CD4-positive, alpha-beta T cell (primary cell): Measurements from ENCODE around the gene TEX54. TPM values are rescaled to one million over a fixed set of nuclear protein-coding genes. Genes with fewer than 3 reads are reported as not detected.
"Not testable (repeated sequence)": the region's sequence is repeated elsewhere in the genome, so short reads cannot be mapped to it uniquely, and the experiment has no call there.

Experiments
- ATAC-seq: fragments of 200-7000 bp; cut with Tn5 transposase; one replicate; pipeline ENCODE4 v1.10.0; 2022; ENCODE audit warnings: mild to moderate bottlenecking; ENCODE audit not compliant: poor library complexity
- CTCF ChIA-PET: fragments of 350-600 bp; sonication (Branson Sonifier 250); formaldehyde crosslinking; loops from one replicate; lab custom pipeline; 2021; ENCODE audit warnings: antibody characterized with exemption, inconsistent platforms; lab: Charles Lee
- POLR2A ChIA-PET: fragments of 350-600 bp; sonication (Branson Sonifier 250); formaldehyde crosslinking; loops from one replicate; lab custom pipeline; 2021; ENCODE audit warnings: antibody characterized with exemption, inconsistent platforms; lab: Charles Lee
- DNase-seq, 14 experiments: peaks; one replicate each; pipeline ENCODE4 v3.0.0-alpha.2; 2013 to 2020; ENCODE audit warnings: mixed read lengths in 2 of 14
- H3K27ac ChIP-seq, 2 donors: one replicate each; pipeline versions ENCODE4 v1.5.1 to v1.7.0; 2013; ENCODE audit warnings: low read length in 2 of 2, low read depth in 1 of 2, mild to moderate bottlenecking in 1 of 2
- H3K27me3 ChIP-seq, 2 experiments: 1 replicate in 1 of 2; 2 replicates in 1 of 2; pipeline versions ENCODE4 v1.6.1 to v1.7.0; 2013; ENCODE audit warnings: low read length in 2 of 2, control low read depth in 1 of 2, mild to moderate bottlenecking in 1 of 2, moderate library complexity in 1 of 2; ENCODE audit not compliant: insufficient read depth in 2 of 2, control insufficient read depth in 1 of 2
- H3K36me3 ChIP-seq: one replicate; pipeline ENCODE4 v1.6.1; 2013; ENCODE audit warnings: low read length, control low read depth; ENCODE audit not compliant: insufficient read depth
- H3K4me1 ChIP-seq: one replicate; pipeline ENCODE4 v1.6.1; 2013; ENCODE audit warnings: low read length, control low read depth; ENCODE audit not compliant: insufficient read depth
- H3K4me3 ChIP-seq: one replicate; pipeline ENCODE4 v1.5.1; 2013; ENCODE audit warnings: mild to moderate bottlenecking, low read length, moderate library complexity
- H3K9me3 ChIP-seq, 2 experiments: 1 replicate in 1 of 2; 2 replicates in 1 of 2; pipeline versions ENCODE4 v1.6.1 to v1.7.0; 2013; ENCODE audit warnings: low read length in 2 of 2, mild to moderate bottlenecking in 2 of 2, control low read depth in 1 of 2, moderate library complexity in 1 of 2; ENCODE audit not compliant: control insufficient read depth in 1 of 2, insufficient read depth in 1 of 2
- H3K27ac Mint-ChIP-seq: one replicate; pipeline ENCODE4 v1.8.0; 2020; ENCODE audit warnings: mixed read lengths
- H3K27me3 Mint-ChIP-seq: one replicate; pipeline ENCODE4 v1.8.0; 2021; ENCODE audit warnings: mixed read lengths
- H3K36me3 Mint-ChIP-seq: one replicate; pipeline ENCODE4 v1.8.0; 2021; ENCODE audit warnings: low read depth, mixed read lengths
- H3K4me1 Mint-ChIP-seq: one replicate; pipeline ENCODE4 v1.8.0; 2021; ENCODE audit warnings: low read depth, mixed read lengths
- H3K4me3 Mint-ChIP-seq: one replicate; pipeline ENCODE4 v1.8.0; 2020; ENCODE audit warnings: mild to moderate bottlenecking, mixed read lengths
- H3K9me3 Mint-ChIP-seq: one replicate; pipeline ENCODE4 v1.8.0; 2020; ENCODE audit warnings: mixed read lengths
- CTCF ChIP-seq: fragments of 200-600 bp; IDR thresholded peaks from one replicate; pipeline ENCODE4 v1.8.0; 2022; ENCODE audit warnings: antibody characterized with exemption, mild to moderate bottlenecking
- intact Hi-C, 2 experiments: fragments of 100-400 bp; cut with DNase I in 1 of 2; cut with micrococcal nuclease in 1 of 2; formaldehyde crosslinking; loops; one replicate each; pipeline versions ENCODE4 v1.15.1 to v1.9.0; 2023 to 2025; cut with DNase I, micrococcal nuclease
- total RNA-seq, 174 experiments: library from RNA in 2 of 174; stranded (reverse) in 2 of 174; gene quantifications; one replicate each; pipeline ENCODE4 v1.2.3 and lab custom pipeline; 2021 to 2026

The TEX54 gene
- total RNA-seq, 2 experiments from 2014 or later = 0.59 TPM; not detected in 1

GRCh38 chr11:62830904-62831519, 1.6 kb downstream of the TEX54 start:
- no peak for TF ChIP-seq CTCF
- Histone ChIP-seq H3K4me1 (peaks cover 44% of the 10 kb centered on the region), H3K36me3 (peaks cover 48% of the 10 kb centered on the region), H3K9me3 (no peaks in the 10 kb centered on the region), H3K27ac (peak overlapping the region; percentile 95 to 97), H3K4me3 (peak overlapping the region; percentile 86), H3K27me3 (no peaks in the 10 kb centered on the region)
- H3K27ac Mint-ChIP-seq = peak overlapping the region; percentile 95
- DNase-seq (peak in 1 of 14 experiments; percentile 44), ATAC-seq (no peak)
- peaks cover 68% of the 10 kb centered on the region for H3K36me3 Mint-ChIP-seq
- H3K4me3 Mint-ChIP-seq = peak overlapping the region; percentile 92
- POLR2A ChIA-PET = interaction anchor here (0.7 to 4.4 kb wide), 23 partner anchors 9 to 863 kb away, joined by 3 to 143 read pairs (median 7); partner anchors contain the start of genes HNRNPUL2, INTS5, NXF1 and POLR2G
- intact Hi-C loops = loop anchor here (1.0 to 2.0 kb wide), 3 partner anchors 8 to 44 kb away; partner anchors contain the start of genes TMEM179B (in 1 of the 2) and WDR74 (in 1 of the 2)
- no peaks in the 10 kb centered on the region for H3K27me3 Mint-ChIP-seq
- H3K4me1 Mint-ChIP-seq = peaks cover 40% of the 10 kb centered on the region
- CTCF ChIA-PET = interaction anchor here (1.1 to 4.6 kb wide), 5 partner anchors 10 to 50 kb away, joined by 4 to 41 read pairs (median 14); partner anchors contain the start of genes SLC3A2 and TMEM179B
- H3K9me3 Mint-ChIP-seq = no peaks in the 10 kb centered on the region

GRCh38 chr11:62828130-62828529, 4.5 kb downstream of the TEX54 start:
- H3K4me3 ChIP-seq, H3K27me3 Mint-ChIP-seq, intact Hi-C loops, H3K27ac Mint-ChIP-seq, H3K4me3 Mint-ChIP-seq, H3K9me3 ChIP-seq, H3K9me3 Mint-ChIP-seq, H3K27ac ChIP-seq, DNase-seq, ATAC-seq, H3K27me3 ChIP-seq: not testable (repeated sequence)
- Histone ChIP-seq H3K4me1 (peaks cover 46% of the 10 kb centered on the region), H3K36me3 (peaks cover 50% of the 10 kb centered on the region)
- peaks cover 34% of the 10 kb centered on the region for H3K4me1 Mint-ChIP-seq
- ChIA-PET CTCF (interaction anchor here (0.8 to 3.4 kb wide), 2 partner anchors 16 to 41 kb away, joined by 4 to 20 read pairs; partner anchors contain the start of gene TMEM179B), POLR2A (interaction anchor here (0.8 to 4.4 kb wide), 7 partner anchors 12 to 119 kb away, joined by 3 to 39 read pairs (median 5); partner anchors contain the start of genes NXF1, WDR74 and ZBTB3)
- H3K36me3 Mint-ChIP-seq = peaks cover 73% of the 10 kb centered on the region

GRCh38 chr11:62823677-62824076, 9.0 kb downstream of the TEX54 start:
- Mint-ChIP-seq H3K27ac (no peak overlapping the region), H3K36me3 (peaks cover 80% of the 10 kb centered on the region), H3K4me3 (no peak overlapping the region), H3K9me3 (no peaks in the 10 kb centered on the region), H3K4me1 (peaks cover 11% of the 10 kb centered on the region), H3K27me3 (no peaks in the 10 kb centered on the region)
- TF ChIP-seq CTCF = no peak
- ChIA-PET CTCF (interaction anchor here (0.6 kb wide), 1 partner anchor 1451 kb away, joined by 3 read pairs; no protein-coding TSS in a partner anchor), POLR2A (interaction anchor here (1.1 to 1.5 kb wide), 4 partner anchors 18 to 232 kb away, joined by 3 to 8 read pairs (median 6); partner anchors contain the start of genes NXF1 and TUT1)
- peaks cover 84% of the 10 kb centered on the region for H3K36me3 ChIP-seq
- ATAC-seq (no peak), DNase-seq (no peak)
- peaks cover 14% of the 10 kb centered on the region for H3K4me1 ChIP-seq
- intact Hi-C loops = no loop called here
- H3K27me3 ChIP-seq = no peaks in the 10 kb centered on the region
- no peaks in the 10 kb centered on the region for H3K9me3 ChIP-seq
- H3K27ac ChIP-seq = no peak overlapping the region
- H3K4me3 ChIP-seq = no peak overlapping the region
